Measurements from ENCODE around the gene RTN4R. TPM values are rescaled to one million over a fixed set of nuclear protein-coding genes. Genes with fewer than 3 reads are reported as not detected.

Gene RTN4R
- total and polyA plus RNA-seq, 9 of the 15 experiments (the other 6 are each of a cell fraction or from before 2014, with no cell fraction given): 0.04 to 2.8 (median 1.4) TPM; not detected in 3

GRCh38 chr22:20297414-20298109 is 29.4 kb upstream of the RTN4R start (continued):
- TF ChIP-seq SMAD3 (CRISPR knock-in tag; conservative IDR thresholded peaks at IDR 0.05): no peak
- no peak for TF ChIP-seq FOXJ3 (CRISPR knock-in tag; IDR thresholded peaks at IDR 0.05)
- TF ChIP-seq TGIF2 (CRISPR knock-in tag; IDR thresholded peaks at IDR 0.05): peak; percentile 72; the same call in 1 of the 2 replicates
- no peak for TF ChIP-seq TOE1 (IDR thresholded peaks at IDR 0.05; ENCODE audit: borderline replicate concordance)
- 0 out of 2 replicates have a peak, but pooled peaks have one; percentile 80 for TF ChIP-seq TOE1 (CRISPR knock-in tag; IDR thresholded peaks at IDR 0.05; ENCODE audit: borderline replicate concordance, low read depth)
- TF ChIP-seq ZNF592 (IDR thresholded peaks at IDR 0.05): no peak
- TF ChIP-seq SFPQ (IDR thresholded peaks at IDR 0.05; ENCODE audit: low read depth, low read length): no peak
- TF ChIP-seq CAMTA2 (CRISPR knock-in tag; conservative IDR thresholded peaks at IDR 0.05): no peak
- no peak for TF ChIP-seq RBM17 (IDR thresholded peaks at IDR 0.05; ENCODE audit: borderline replicate concordance, low read depth, low read length)
- no peak for TF ChIP-seq NCOA2 (IDR thresholded peaks at IDR 0.05; ENCODE audit: partially characterized antibody in 2 of 2)
- TF ChIP-seq TBL1XR1 (IDR thresholded peaks at IDR 0.05; ENCODE audit: low read length in 2 of 2): no peak

All from K562 (cell line).